22Rv1 (cell line): Measurements from ENCODE around the gene SIRT7.

Experiments used
- H3K27ac ChIP-seq: fragments of 450-650 bp; 2 replicates; pipeline ENCODE4 v1.5.1; 2017
- CTCF ChIP-seq: fragments of 450-650 bp; IDR thresholded peaks from 2 replicates; pipeline ENCODE4 v1.5.1; 2017; ENCODE audit warnings: mild to moderate bottlenecking
- ZFX ChIP-seq: fragments of 450-650 bp; IDR thresholded peaks from 2 replicates; pipeline ENCODE4 v1.6.1; 2017; ENCODE audit warnings: antibody characterized with exemption, borderline replicate concordance

The SIRT7 gene

DNA sequence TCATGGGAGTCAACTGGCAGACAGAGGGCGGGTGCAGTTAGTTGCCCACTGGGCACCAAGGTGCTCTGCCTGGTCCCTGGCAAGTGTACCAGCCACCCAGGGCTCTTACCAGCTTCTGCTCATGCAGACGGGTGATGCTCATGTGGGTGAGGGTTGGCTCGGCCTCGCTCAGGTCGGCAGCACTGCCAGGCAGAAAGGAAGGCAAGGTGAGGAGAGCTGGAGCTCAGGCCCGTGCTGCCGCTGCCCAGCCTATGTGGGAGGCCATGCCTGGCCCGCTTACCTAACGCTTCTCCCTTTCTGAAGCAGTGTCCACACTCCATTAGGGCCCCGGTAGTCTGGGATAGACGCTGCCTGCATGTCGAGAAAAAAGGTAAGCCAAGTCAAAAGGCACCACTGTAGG is 2.6 kb downstream of the SIRT7 start:
- TF ChIP-seq CTCF = no peak
- no peak for TF ChIP-seq ZFX
- peak overlapping the region; percentile 74; the same call in 1 of the 2 replicates for H3K27ac ChIP-seq

DNA sequence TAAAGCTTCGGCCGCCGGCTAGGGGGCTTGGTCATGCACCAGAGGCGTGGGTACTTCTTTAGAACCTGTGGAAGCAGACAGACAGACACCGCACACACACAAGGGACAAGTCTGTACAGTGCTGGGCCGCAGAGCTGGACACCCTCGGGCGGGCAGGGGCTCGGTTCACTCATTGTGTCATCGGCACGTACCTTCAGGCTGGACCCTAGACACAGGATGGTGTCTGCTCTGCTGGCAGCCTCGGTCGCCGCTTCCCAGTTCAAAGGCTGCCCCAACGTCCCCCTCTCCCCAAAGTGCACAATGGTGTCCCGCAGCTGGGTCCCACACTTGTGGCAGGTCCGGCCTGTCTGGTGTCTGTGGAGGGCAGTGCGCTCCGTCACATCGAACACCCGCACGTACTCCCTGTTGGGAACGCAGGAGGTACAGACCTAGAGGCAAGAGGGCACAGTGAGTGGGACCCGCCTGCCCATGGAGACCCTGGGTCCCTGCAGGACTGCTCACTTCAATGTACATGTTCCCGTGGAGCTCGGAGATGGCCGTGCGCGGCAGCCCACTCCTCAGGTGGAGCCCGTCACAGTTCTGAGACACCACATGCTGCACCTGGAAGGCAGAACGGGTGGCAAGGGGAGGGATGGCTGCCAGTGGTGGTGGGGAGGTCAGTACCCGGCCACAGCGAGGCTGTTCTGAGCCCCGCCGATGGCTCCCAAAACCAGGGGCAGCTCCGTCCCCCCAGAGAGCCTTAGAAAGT is 3.7 kb downstream of the SIRT7 start:
- no peak overlapping the region for H3K27ac ChIP-seq
- TF ChIP-seq ZFX (no peak), CTCF (no peak)

DNA sequence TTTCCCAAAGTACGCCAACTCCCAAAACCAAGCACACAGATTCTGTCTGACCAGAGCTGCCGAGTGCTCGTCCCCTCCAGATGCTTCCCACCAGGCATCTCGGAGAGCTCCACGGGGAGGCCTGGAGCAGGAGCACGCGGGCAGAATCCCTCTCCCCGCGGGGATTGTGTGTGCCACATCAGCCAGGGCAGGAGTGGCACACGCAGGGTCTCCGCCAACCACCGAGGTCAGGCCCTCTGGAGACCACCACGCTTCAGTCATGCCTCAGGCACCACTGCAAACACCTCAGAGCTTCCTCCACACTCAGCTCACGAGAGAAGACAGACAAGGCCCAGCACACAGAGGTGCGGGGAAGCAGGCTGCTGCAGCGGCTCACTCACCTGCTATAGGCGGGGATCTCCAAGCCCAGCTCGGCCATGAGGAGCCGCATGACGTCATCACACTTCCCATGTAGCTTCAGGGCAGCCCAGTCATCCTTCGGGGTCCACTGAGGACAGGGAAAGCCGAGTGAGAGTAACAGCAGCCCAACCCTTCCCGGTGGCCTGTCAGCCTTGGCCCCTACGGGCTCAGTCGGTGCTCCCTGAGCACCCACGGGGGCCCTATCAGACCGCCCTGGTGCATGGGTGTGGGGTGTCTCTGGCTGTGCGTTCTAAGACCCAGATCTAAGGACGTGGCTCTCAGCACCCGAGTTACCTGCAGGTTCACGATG is 4.4 kb downstream of the SIRT7 start:
- peak overlapping the region; percentile 68 for H3K27ac ChIP-seq
- TF ChIP-seq CTCF = no peak
- TF ChIP-seq ZFX = no peak

DNA sequence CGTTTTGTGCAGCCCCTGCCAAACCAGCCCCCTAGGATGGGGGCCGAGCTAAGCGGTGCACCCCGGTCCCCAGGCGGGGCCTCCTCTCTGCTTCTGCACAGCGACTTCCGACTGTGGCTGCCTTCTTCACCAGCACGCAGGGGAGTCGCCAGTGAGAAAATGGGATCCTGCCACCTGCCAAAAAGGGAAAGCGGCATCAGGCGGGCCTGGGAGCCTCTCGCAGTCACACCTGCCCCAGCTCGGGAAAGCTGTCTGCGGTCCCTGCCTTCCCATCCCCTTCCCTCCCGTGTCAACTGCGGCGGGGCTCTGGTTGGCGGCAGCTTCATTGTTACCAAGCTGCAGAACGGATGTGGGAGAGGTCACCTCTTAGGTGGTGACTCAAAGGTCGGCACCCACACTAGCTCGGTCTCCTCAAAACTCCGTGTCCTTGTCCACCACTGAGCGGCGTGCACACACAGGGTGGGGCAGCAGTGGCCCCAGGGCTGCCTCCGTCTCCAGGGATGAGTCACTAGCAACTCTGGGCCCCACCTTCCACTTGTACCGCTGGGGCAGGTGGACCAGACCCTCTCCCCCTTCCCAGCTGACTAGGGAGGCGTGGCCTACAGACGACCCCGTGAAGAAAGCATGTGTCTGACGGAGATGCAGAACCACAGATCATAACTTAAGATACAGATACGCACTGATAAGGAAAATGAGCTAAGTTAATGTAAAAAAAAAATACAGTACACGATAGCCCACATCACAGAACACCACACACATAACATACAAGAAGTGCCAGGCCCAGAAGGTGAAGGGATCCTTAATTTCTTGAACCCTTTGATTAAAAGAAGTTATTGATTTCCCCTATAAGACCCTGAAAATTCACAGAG is 5.3 kb downstream of the SIRT7 start:
- peak overlapping the region; percentile 68 for H3K27ac ChIP-seq
- no peak for TF ChIP-seq CTCF
- TF ChIP-seq ZFX = no peak

DNA sequence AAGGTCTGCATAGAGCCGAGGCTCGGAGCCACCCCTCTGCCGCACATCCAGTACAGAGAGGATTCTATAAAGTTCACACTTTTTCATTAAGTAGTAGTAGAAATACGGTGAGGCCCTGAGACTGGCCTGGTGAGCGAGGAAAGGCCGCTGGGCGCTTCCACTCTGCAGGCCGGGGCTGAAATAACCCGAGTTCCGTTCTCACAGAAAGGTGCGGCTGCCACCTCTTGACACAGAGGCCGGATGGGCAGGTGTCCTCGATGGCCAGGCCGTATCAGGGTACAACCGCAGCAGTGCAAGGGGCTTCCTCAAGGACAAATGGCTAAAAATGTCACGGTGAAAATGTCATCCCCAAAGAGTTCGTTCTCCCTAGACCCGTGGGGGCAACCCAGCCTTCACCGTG is 6.0 kb downstream of the SIRT7 start:
- TF ChIP-seq ZFX (no peak), CTCF (peak; percentile 32)
- peak overlapping the region; percentile 68 for H3K27ac ChIP-seq

GRCh38 chr17:81911277-81911961 is 6.6 kb downstream of the SIRT7 start, which contains the start of gene PCYT2:
TSS of gene PCYT2 (minus strand) at chr17:81911399. CDS start at chr17:81911355, 44 bp downstream.
- TF ChIP-seq ZFX (no peak), CTCF (peak; percentile 68)
- peak within 1 kb of the TSS; percentile 83 for H3K27ac ChIP-seq
